HCT116 (cell line): ENCODE data around the gene DHFR2. TPM values are rescaled to one million over a fixed set of nuclear protein-coding genes. Genes with fewer than 3 reads are reported as not detected.

ENCODE experiments used
- ATAC-seq: fragments of 200-7000 bp; cut with Tn5 transposase; 2 replicates; pipeline ENCODE4 v1.9.1; 2020; ENCODE audit warnings: mild to moderate bottlenecking, moderate library complexity
- BruUV-seq: library from RNA; stranded (reverse); fragments of 400-500 nt; replicated peaks from 2 replicates; lab custom pipeline; 2021; lab: Mats Ljungman, UMichigan
- CTCF ChIA-PET: fragments of 300-600 bp; sonication (Branson Sonifier 250); formaldehyde crosslinking; loops from one replicate; lab custom pipeline; 2021; ENCODE audit warnings: antibody characterized with exemption; lab: Charles Lee
- POLR2A ChIA-PET: fragments of 300-600, 350-600 bp; sonication (Branson Sonifier 250); formaldehyde crosslinking; loops from one replicate; lab custom pipeline; 2021; ENCODE audit warnings: antibody characterized with exemption; lab: Charles Lee
- RAD21 ChIA-PET, 2 experiments: fragments of 300-600 bp; sonication (Branson Sonifier 250); formaldehyde crosslinking; loops; one replicate each; lab custom pipeline; 2023; ENCODE audit warnings: low total read pairs in 2 of 2; ENCODE audit not compliant: uncharacterized antibody in 2 of 2, unreplicated experiment in 2 of 2, low non-redundant PET in 1 of 2; lab: Charles Lee
- DNase-seq: peaks from one replicate; pipeline ENCODE4 v3.0.0-alpha.2; 2010; ENCODE audit warnings: low read depth, low spot score
- H2AFZ ChIP-seq: fragments of 200-600 bp; shearing (Covaris generic), sonication (generic); 2 replicates; pipeline ENCODE4 v1.6.1; 2017; ENCODE audit warnings: low read depth, mixed run types, mixed read lengths, antibody characterized with exemption, low read length; ENCODE audit not compliant: poor library complexity, severe bottlenecking
- H3K27ac ChIP-seq: 2 replicates; pipeline ENCODE4 v1.5.1; 2012; ENCODE audit warnings: low read depth, low read length
- H3K27me3 ChIP-seq: fragments of 200-600 bp; sonication (generic); 2 replicates; pipeline ENCODE4 v1.6.1; 2016; ENCODE audit warnings: mixed run types, low read length, mixed read lengths; ENCODE audit not compliant: insufficient read depth
- H3K36me3 ChIP-seq, 2 experiments: fragments of 200-500 bp in 1 of 2; fragments of 200-600 bp in 1 of 2; sonication (Bioruptor generic) in 1 of 2; sonication (generic) in 1 of 2; 2 replicates each; pipeline versions ENCODE4 v1.5.1 to v1.6.1; 2014 to 2016; ENCODE audit warnings: low read length in 2 of 2, inconsistent platforms in 1 of 2, mixed read lengths in 1 of 2, mixed run types in 1 of 2; ENCODE audit not compliant: insufficient read depth in 2 of 2, control insufficient read depth in 1 of 2
- H3K4me1 ChIP-seq, 2 experiments: fragments of 200-600 bp in 1 of 2; sonication (generic) in 1 of 2; 2 replicates each; pipeline versions ENCODE4 v1.5.1 to v1.6.1; 2012 to 2017; ENCODE audit warnings: low read length in 2 of 2, inconsistent platforms in 1 of 2, mild to moderate bottlenecking in 1 of 2, mixed read lengths in 1 of 2, mixed run types in 1 of 2, moderate library complexity in 1 of 2; ENCODE audit not compliant: insufficient read depth in 2 of 2, control insufficient read depth in 1 of 2
- H3K4me2 ChIP-seq: fragments of 200-600 bp; sonication (generic); 2 replicates; pipeline ENCODE4 v1.6.1; 2017; ENCODE audit warnings: mixed run types, low read length, mixed read lengths
- H3K4me3 ChIP-seq, 2 experiments: fragments of 200-600 bp in 1 of 2; sonication (generic) in 1 of 2; replicated peaks in 1 of 2; 2 replicates each; pipeline ENCODE4 v1.5.1; 2011 to 2016; ENCODE audit warnings: low read length in 2 of 2, control low read depth in 1 of 2, low read depth in 1 of 2, mild to moderate bottlenecking in 1 of 2, mixed read lengths in 1 of 2, mixed run types in 1 of 2
- H3K79me2 ChIP-seq: fragments of 200-600 bp; sonication (generic); 2 replicates; pipeline ENCODE4 v1.6.1; 2017; ENCODE audit warnings: mild to moderate bottlenecking, mixed run types, low read length, moderate library complexity, mixed read lengths; ENCODE audit not compliant: insufficient read depth
- H3K9ac ChIP-seq: fragments of 200-600 bp; sonication (generic); 2 replicates; pipeline ENCODE4 v1.6.1; 2016; ENCODE audit warnings: low read length, mixed read lengths
- H3K9me2 ChIP-seq: fragments of 200-600 bp; sonication (generic), shearing (Covaris generic); 2 replicates; pipeline ENCODE4 v1.6.1; 2017; ENCODE audit warnings: mixed run types, mild to moderate bottlenecking, moderate library complexity; ENCODE audit not compliant: insufficient read depth
- H3K9me3 ChIP-seq, 2 experiments: fragments of 200-500 bp in 1 of 2; fragments of 200-600 bp in 1 of 2; sonication (Bioruptor generic) in 1 of 2; sonication (generic) in 1 of 2; 2 replicates each; pipeline ENCODE4 v1.6.1; 2014 to 2017; ENCODE audit warnings: low read length in 2 of 2, mixed read lengths in 2 of 2, inconsistent platforms in 1 of 2, low read depth in 1 of 2, mild to moderate bottlenecking in 1 of 2, mixed run types in 1 of 2, moderate library complexity in 1 of 2; ENCODE audit not compliant: control insufficient read depth in 1 of 2, insufficient read depth in 1 of 2
- H4K20me1 ChIP-seq: fragments of 200-600 bp; sonication (generic), shearing (Covaris generic); 2 replicates; pipeline ENCODE4 v1.6.1; 2017; ENCODE audit warnings: mixed run types, mild to moderate bottlenecking, moderate library complexity; ENCODE audit not compliant: insufficient read depth
- ATF3 ChIP-seq: IDR thresholded peaks from 2 replicates; pipeline ENCODE4 v1.6.1; 2012
- CBX3 ChIP-seq: IDR thresholded peaks from 2 replicates; pipeline ENCODE4 v1.6.1; 2012; ENCODE audit warnings: low read depth
- CEBPB ChIP-seq: IDR thresholded peaks from 2 replicates; pipeline ENCODE4 v1.6.1; 2012; ENCODE audit warnings: low read depth
- CTCF ChIP-seq, 3 experiments: fragments of 200-600 bp in 1 of 3; sonication (generic) in 1 of 3; IDR thresholded peaks in 2 of 3; conservative IDR thresholded peaks in 1 of 3; 2 replicates each; pipeline ENCODE4 v1.5.1; 2012 to 2017; ENCODE audit warnings: low read depth in 2 of 3, low read length in 2 of 3, antibody characterized with exemption in 1 of 3, borderline replicate concordance in 1 of 3, control low read depth in 1 of 3, mild to moderate bottlenecking in 1 of 3, mixed read lengths in 1 of 3, mixed run types in 1 of 3, moderate library complexity in 1 of 3; ENCODE audit not compliant: insufficient read depth in 1 of 3
- EGR1 ChIP-seq: IDR thresholded peaks from 2 replicates; pipeline ENCODE4 v1.6.1; 2012; ENCODE audit warnings: low read depth
- ELF1 ChIP-seq: IDR thresholded peaks from 2 replicates; pipeline ENCODE4 v1.6.1; 2012; ENCODE audit warnings: low read depth, borderline replicate concordance
- EZH2 ChIP-seq: fragments of 200-600 bp; sonication (generic); IDR thresholded peaks from 2 replicates; pipeline ENCODE4 v1.6.1; 2017; ENCODE audit warnings: antibody characterized with exemption, mixed run types
- FOSL1 ChIP-seq: IDR thresholded peaks from 2 replicates; pipeline ENCODE4 v1.6.1; 2012; ENCODE audit warnings: low read depth
- MAX ChIP-seq: IDR thresholded peaks from 2 replicates; pipeline ENCODE4 v1.6.1; 2012
- POLR2A ChIP-seq: IDR thresholded peaks from 2 replicates; pipeline ENCODE4 v1.7.0; 2011; ENCODE audit warnings: borderline replicate concordance; ENCODE audit not compliant: insufficient read depth, insufficient read length; ENCODE audit errors: extremely low read depth
- POLR2AphosphoS5 ChIP-seq: IDR thresholded peaks from 2 replicates; pipeline ENCODE4 v1.6.1; 2011; ENCODE audit warnings: mild to moderate bottlenecking, low read depth, low read length, moderate library complexity
- RAD21 ChIP-seq: IDR thresholded peaks from 2 replicates; pipeline ENCODE4 v1.6.1; 2012; ENCODE audit warnings: low read depth, mild to moderate bottlenecking
- REST ChIP-seq: IDR thresholded peaks from 2 replicates; pipeline ENCODE4 v1.6.1; 2012; ENCODE audit warnings: low read depth
- SIN3A ChIP-seq: IDR thresholded peaks from 2 replicates; pipeline ENCODE4 v1.6.1; 2012; ENCODE audit warnings: low read depth
- SP1 ChIP-seq: IDR thresholded peaks from 2 replicates; pipeline ENCODE4 v1.6.1; 2012; ENCODE audit warnings: low read depth
- SRF ChIP-seq: IDR thresholded peaks from 2 replicates; pipeline ENCODE4 v1.6.1; 2012; ENCODE audit warnings: low read depth
- ZBTB33 ChIP-seq: IDR thresholded peaks from 2 replicates; pipeline ENCODE4 v1.6.1; 2011; ENCODE audit warnings: mild to moderate bottlenecking, low read length, moderate library complexity; ENCODE audit not compliant: insufficient replicate concordance; ENCODE audit errors: extremely low read depth
- ZFX ChIP-seq: fragments of 450-650 bp; IDR thresholded peaks from 2 replicates; pipeline ENCODE4 v1.6.1; 2017
- intact Hi-C: fragments of 100-400 bp; cut with micrococcal nuclease; formaldehyde crosslinking; loops from 2 replicates; pipeline ENCODE4 v1.10.0; 2022
- total RNA-seq: library from RNA; stranded (reverse); gene quantifications from one replicate; pipeline ENCODE4 v1.2.1, GENCODE V29; 2021; ENCODE audit not compliant: unreplicated experiment

The DHFR2 gene
- total RNA-seq, 1 experiment from 2014 or later = 1.8 TPM

GRCh38 chr3:94024385-94024784 is 38.3 kb downstream of the DHFR2 start:
- Histone ChIP-seq H3K4me2 (no peak overlapping the region), H3K4me3 (no peak overlapping the region), H3K9ac (no peak overlapping the region), H3K9me3 (no peaks in the 10 kb centered on the region), H3K36me3 (no peaks in the 10 kb centered on the region), H3K27ac (no peak overlapping the region), H3K27me3 (no peaks in the 10 kb centered on the region), H3K79me2 (no peaks in the 10 kb centered on the region), H4K20me1 (no peaks in the 10 kb centered on the region), H2AFZ (no peak overlapping the region), H3K9me2 (no peaks in the 10 kb centered on the region), H3K4me1 (peaks cover 6% of the 10 kb centered on the region in 2 experiments)
- TF ChIP-seq ZBTB33 = no peak
- no peak for TF ChIP-seq MAX
- TF ChIP-seq CTCF (IDR thresholded peaks at IDR 0.05 in 2 of 3, conservative IDR thresholded peaks at IDR 0.05 in 1 of 3; ENCODE audit: borderline replicate concordance in 1 of 3, insufficient read depth in 1 of 3, low read depth in 2 of 3, low read length in 2 of 3) = no peak
- no peak for TF ChIP-seq ZFX
- TF ChIP-seq RAD21 = no peak
- TF ChIP-seq POLR2A = no peak
- TF ChIP-seq CBX3 = no peak
- no peak for TF ChIP-seq REST
- no peak for TF ChIP-seq SRF
- no peak for TF ChIP-seq ELF1
- TF ChIP-seq SIN3A = no peak
- TF ChIP-seq POLR2AphosphoS5 = no peak
- no peak for TF ChIP-seq EGR1
- no peak for TF ChIP-seq CEBPB
- TF ChIP-seq SP1 = no peak
- no peak for TF ChIP-seq EZH2
- no peak for TF ChIP-seq FOSL1
- TF ChIP-seq ATF3 = no peak
- no peak for ATAC-seq
- BruUV-seq = no TSS peak
- RAD21 ChIA-PET = no interaction called here
- DNase-seq = no peak
- intact Hi-C loops = no loop called here
- CTCF ChIA-PET = interaction anchor here (0.6 to 1.2 kb wide), 2 partner anchors 13 to 115 kb away, joined by 3 read pairs; no protein-coding TSS in a partner anchor
- POLR2A ChIA-PET = no interaction called here
